Measurements from ENCODE around the gene DCLRE1B. TPM values are rescaled to one million over a fixed set of nuclear protein-coding genes. Genes with fewer than 3 reads are reported as not detected.

DCLRE1B gene
- total and polyA plus RNA-seq, 9 of the 15 experiments (the other 6 are each of a cell fraction or from before 2014, with no cell fraction given), result 10.6 to 28.8 (median 17.2) TPM

- TF ChIP-seq, protein P1, sequence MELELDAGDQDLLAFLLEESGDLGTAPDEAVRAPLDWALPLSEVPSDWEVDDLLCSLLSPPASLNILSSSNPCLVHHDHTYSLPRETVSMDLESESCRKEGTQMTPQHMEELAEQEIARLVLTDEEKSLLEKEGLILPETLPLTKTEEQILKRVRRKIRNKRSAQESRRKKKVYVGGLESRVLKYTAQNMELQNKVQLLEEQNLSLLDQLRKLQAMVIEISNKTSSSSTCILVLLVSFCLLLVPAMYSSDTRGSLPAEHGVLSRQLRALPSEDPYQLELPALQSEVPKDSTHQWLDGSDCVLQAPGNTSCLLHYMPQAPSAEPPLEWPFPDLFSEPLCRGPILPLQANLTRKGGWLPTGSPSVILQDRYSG (tag; conservative IDR thresholded peaks at IDR 0.05; ENCODE audit: low read depth), result no peak
- TF ChIP-seq ZNF589 (CRISPR knock-in tag; IDR thresholded peaks at IDR 0.05; ENCODE audit: low read depth) (0 out of 2 replicates have a peak, but pooled peaks have one; percentile 25), POLR2B (IDR thresholded peaks at IDR 0.05; ENCODE audit: low read depth, partially characterized antibody) (peak; percentile 78), SMAD3 (CRISPR knock-in tag; conservative IDR thresholded peaks at IDR 0.05) (no peak), HMGN3 (IDR thresholded peaks at IDR 0.05; ENCODE audit: borderline replicate concordance, extremely low read depth, insufficient read length, low read depth, low read length) (no peak), ZNF165 (CRISPR knock-in tag; IDR thresholded peaks at IDR 0.05; ENCODE audit: borderline replicate concordance) (peak; percentile 80; the same call in 1 of the 2 replicates), PHF21A (IDR thresholded peaks at IDR 0.05; ENCODE audit: borderline replicate concordance, low read depth) (no peak), HDAC8 (tag; IDR thresholded peaks at IDR 0.05) (no peak), ILF3 (IDR thresholded peaks at IDR 0.05; ENCODE audit: borderline replicate concordance) (no peak), KDM1A (IDR thresholded peaks at IDR 0.05) (no peak), RB1 (IDR thresholded peaks at IDR 0.05; ENCODE audit: low read depth) (no peak), YY1 (IDR thresholded peaks at IDR 0.05; ENCODE audit: borderline replicate concordance in 1 of 3, control insufficient read depth in 1 of 3, extremely low read depth in 1 of 3, insufficient read depth in 3 of 3, insufficient read length in 1 of 3, insufficient replicate concordance in 2 of 3, low read depth in 1 of 3, low read length in 2 of 3) (no peak), TAF9B (IDR thresholded peaks at IDR 0.05; ENCODE audit: partially characterized antibody) (peak; percentile 43), GATAD2A (IDR thresholded peaks at IDR 0.05) (0 out of 2 replicates have a peak, but pooled peaks have one; percentile 1), MLX (CRISPR knock-in tag; conservative IDR thresholded peaks at IDR 0.05) (no peak), RBFOX2 (IDR thresholded peaks at IDR 0.05; ENCODE audit: low read depth, low read length) (no peak; the same call in 1 of the 2 replicates), SIRT6 (IDR thresholded peaks at IDR 0.05; ENCODE audit: low read depth, low read length) (no peak), RBM39 (optimal IDR thresholded peaks at IDR 0.05; ENCODE audit: low read depth, low read length) (no peak), ZKSCAN8 (CRISPR knock-in tag; IDR thresholded peaks at IDR 0.05) (no peak), HNRNPLL (IDR thresholded peaks at IDR 0.05; ENCODE audit: low read depth, low read length, poor library complexity, severe bottlenecking) (no peak)
- TF ChIP-seq, protein P2, sequence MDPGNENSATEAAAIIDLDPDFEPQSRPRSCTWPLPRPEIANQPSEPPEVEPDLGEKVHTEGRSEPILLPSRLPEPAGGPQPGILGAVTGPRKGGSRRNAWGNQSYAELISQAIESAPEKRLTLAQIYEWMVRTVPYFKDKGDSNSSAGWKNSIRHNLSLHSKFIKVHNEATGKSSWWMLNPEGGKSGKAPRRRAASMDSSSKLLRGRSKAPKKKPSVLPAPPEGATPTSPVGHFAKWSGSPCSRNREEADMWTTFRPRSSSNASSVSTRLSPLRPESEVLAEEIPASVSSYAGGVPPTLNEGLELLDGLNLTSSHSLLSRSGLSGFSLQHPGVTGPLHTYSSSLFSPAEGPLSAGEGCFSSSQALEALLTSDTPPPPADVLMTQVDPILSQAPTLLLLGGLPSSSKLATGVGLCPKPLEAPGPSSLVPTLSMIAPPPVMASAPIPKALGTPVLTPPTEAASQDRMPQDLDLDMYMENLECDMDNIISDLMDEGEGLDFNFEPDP (CRISPR knock-in tag; IDR thresholded peaks at IDR 0.05), result no peak
- TF ChIP-seq, protein P3, sequence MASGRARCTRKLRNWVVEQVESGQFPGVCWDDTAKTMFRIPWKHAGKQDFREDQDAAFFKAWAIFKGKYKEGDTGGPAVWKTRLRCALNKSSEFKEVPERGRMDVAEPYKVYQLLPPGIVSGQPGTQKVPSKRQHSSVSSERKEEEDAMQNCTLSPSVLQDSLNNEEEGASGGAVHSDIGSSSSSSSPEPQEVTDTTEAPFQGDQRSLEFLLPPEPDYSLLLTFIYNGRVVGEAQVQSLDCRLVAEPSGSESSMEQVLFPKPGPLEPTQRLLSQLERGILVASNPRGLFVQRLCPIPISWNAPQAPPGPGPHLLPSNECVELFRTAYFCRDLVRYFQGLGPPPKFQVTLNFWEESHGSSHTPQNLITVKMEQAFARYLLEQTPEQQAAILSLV (tag; IDR thresholded peaks at IDR 0.05), result no peak
- TF ChIP-seq, protein P4, sequence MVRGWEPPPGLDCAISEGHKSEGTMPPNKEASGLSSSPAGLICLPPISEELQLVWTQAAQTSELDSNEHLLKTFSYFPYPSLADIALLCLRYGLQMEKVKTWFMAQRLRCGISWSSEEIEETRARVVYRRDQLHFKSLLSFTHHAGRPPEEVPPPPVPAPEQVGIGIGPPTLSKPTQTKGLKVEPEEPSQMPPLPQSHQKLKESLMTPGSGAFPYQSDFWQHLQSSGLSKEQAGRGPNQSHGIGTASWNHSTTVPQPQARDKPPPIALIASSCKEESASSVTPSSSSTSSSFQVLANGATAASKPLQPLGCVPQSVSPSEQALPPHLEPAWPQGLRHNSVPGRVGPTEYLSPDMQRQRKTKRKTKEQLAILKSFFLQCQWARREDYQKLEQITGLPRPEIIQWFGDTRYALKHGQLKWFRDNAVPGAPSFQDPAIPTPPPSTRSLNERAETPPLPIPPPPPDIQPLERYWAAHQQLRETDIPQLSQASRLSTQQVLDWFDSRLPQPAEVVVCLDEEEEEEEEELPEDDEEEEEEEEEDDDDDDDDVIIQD (CRISPR knock-in tag; IDR thresholded peaks at IDR 0.05), result no peak
These were observed 322 bp downstream of the DCLRE1B start (continued) for GRCh38 chr1:113905435-113905861.

All from K562 (cell line).